HG03135 (cell line): ENCODE measurements around the gene CCDC124.

Experiments
- ATAC-seq: cut with Tn5 transposase; IDR thresholded peaks from one replicate; pipeline ENCODE4 v1.9.1; 2021; ENCODE audit warnings: mild to moderate bottlenecking, moderate library complexity; ENCODE audit not compliant: unreplicated experiment

The CCDC124 gene

GRCh38 chr19:17951990-17952976, 19.5 kb downstream of the CCDC124 start:
- no peak for ATAC-seq

- no peak for ATAC-seq
Measured at GRCh38 chr19:17953316-17953801, 20.5 kb downstream of the CCDC124 start.

- ATAC-seq = no peak
Measured at GRCh38 chr19:17953869-17954268, 21.1 kb downstream of the CCDC124 start.

GRCh38 chr19:17954401-17954800, 21.6 kb downstream of the CCDC124 start:
- ATAC-seq = no peak

- no peak for ATAC-seq
Measured at GRCh38 chr19:17957149-17957849, 24.5 kb downstream of the CCDC124 start.

- ATAC-seq = no peak
Measured at GRCh38 chr19:17957885-17958284, 25.1 kb downstream of the CCDC124 start.

- ATAC-seq = no peak
Measured at GRCh38 chr19:17963936-17964691, 31.3 kb downstream of the CCDC124 start.

- ATAC-seq = no peak
Measured at GRCh38 chr19:17965370-17966128, 32.7 kb downstream of the CCDC124 start.

- no peak for ATAC-seq
Measured at GRCh38 chr19:17966129-17966483, 33.3 kb downstream of the CCDC124 start.

GRCh38 chr19:17966550-17967256, 33.9 kb downstream of the CCDC124 start, which contains the start of gene KCNN1:
KCNN1 (plus strand) TSS chr19:17967107; CDS start chr19:17973889, 6,782 bp downstream.
- ATAC-seq = no peak

GRCh38 chr19:17967257-17968051, 34.6 kb downstream of the CCDC124 start:
- no peak for ATAC-seq

GRCh38 chr19:17968362-17968761, 35.5 kb downstream of the CCDC124 start:
- no peak for ATAC-seq

GRCh38 chr19:17969096-17969792, 36.4 kb downstream of the CCDC124 start:
- ATAC-seq = no peak

- no peak for ATAC-seq
Measured at GRCh38 chr19:17972230-17972629, 39.4 kb downstream of the CCDC124 start.

GRCh38 chr19:17973759-17974158, 40.9 kb downstream of the CCDC124 start:
- no peak for ATAC-seq

GRCh38 chr19:17974551-17974950, 41.7 kb downstream of the CCDC124 start:
- ATAC-seq = no peak

- ATAC-seq = no peak
Measured at GRCh38 chr19:17975032-17975431, 42.2 kb downstream of the CCDC124 start.

GRCh38 chr19:17977021-17977420, 44.2 kb downstream of the CCDC124 start:
- ATAC-seq = no peak
